ENCODE data around the gene TXNDC2.
"Not testable (repeated sequence)": the region's sequence is repeated elsewhere in the genome, so short reads cannot be mapped to it uniquely, and the experiment has no call there.

TXNDC2 gene

DNA sequence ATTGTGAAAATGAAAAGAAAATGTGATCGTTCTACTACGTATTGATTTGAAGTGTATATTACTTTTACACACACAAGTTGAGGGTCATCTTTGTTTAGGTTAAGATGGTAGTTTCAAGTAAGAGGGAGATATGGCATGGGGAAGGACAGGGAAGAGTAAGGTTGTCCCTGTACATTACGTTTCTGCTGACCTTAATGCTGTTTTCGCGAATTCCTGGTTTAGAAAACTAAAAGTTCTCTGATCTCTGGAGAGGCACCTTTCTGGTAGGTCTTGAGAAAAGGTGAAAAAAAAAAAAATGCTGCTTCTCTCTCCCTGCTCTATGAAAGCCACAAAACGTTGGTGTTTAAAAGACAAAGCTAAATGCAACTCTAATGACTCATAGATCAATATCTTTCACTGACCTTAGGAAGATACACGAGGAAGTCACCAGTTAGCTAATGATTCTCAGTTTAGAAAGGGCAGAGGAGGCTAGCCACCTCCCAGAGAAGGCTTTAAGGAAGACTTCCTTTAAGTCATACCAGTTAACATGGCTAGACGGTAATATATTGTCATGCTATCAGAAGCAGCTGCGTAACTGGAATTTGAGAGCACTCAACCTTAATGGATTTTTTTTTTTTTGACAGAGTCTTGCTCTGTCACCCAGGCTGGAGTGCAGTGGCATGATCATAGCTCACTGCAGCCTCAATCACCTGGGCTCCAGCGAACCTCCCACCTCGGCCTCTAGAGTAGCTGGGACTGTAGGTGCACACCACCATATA is 13.2 kb downstream of the TXNDC2 start:
- Histone ChIP-seq H3K27ac (ENCODE audit: insufficient read depth, low read depth, low read length, poor library complexity, severe bottlenecking) (no peak overlapping the region), H3K9me3 (ENCODE audit: control insufficient read depth, low read length) (no peaks in the 10 kb centered on the region), H3K36me3 (ENCODE audit: control insufficient read depth, insufficient read depth, low read length) (no peaks in the 10 kb centered on the region), H3K4me3 (ENCODE audit: insufficient read depth, low read depth, low read length) (no peak overlapping the region), H3K4me1 (ENCODE audit: control insufficient read depth, insufficient read depth, low read length) (no peaks in the 10 kb centered on the region), H3K27me3 (ENCODE audit: control insufficient read depth, insufficient read depth, low read length, poor library complexity, severe bottlenecking) (no peaks in the 10 kb centered on the region)
- 82 to 85% methylated on average over 11 of the region's 11 CpGs for WGBS, 2 experiments

GRCh38 chr18:9899550-9899930 is 13.8 kb downstream of the TXNDC2 start:
- H3K9me3 ChIP-seq (ENCODE audit: control insufficient read depth, low read length); H3K4me3 ChIP-seq (ENCODE audit: insufficient read depth, low read depth, low read length); H3K4me1 ChIP-seq (ENCODE audit: control insufficient read depth, insufficient read depth, low read length); H3K27ac ChIP-seq (ENCODE audit: insufficient read depth, low read depth, low read length, poor library complexity, severe bottlenecking); H3K27me3 ChIP-seq (ENCODE audit: control insufficient read depth, insufficient read depth, low read length, poor library complexity, severe bottlenecking); H3K36me3 ChIP-seq (ENCODE audit: control insufficient read depth, insufficient read depth, low read length): not testable (repeated sequence)
- whole genome bisulfite sequencing, 2 experiments: 81 to 93% methylated on average over 1 of the region's 1 CpG

DNA sequence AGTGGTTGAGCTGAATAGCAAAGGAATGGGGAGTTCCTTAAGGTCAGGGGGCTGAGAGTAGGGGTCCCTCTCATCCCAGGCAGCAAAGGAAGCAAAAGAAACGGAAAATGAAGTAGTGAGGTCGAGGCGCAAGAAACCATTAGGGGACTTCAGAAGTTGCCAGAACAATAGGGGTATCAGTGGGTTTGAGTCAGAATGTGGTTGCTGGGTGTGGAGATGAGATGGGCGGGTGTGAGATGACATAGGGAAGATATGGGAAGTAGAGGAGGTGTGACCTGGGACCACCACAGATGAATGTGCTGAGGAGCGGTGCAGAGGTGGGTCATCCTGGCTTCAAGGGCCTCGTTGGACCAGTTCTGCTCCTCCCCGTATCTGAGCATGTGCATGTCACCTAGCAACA is 14.9 kb downstream of the TXNDC2 start:
- Histone ChIP-seq H3K36me3 (ENCODE audit: control insufficient read depth, insufficient read depth, low read length) (no peaks in the 10 kb centered on the region), H3K4me3 (ENCODE audit: insufficient read depth, low read depth, low read length) (no peak overlapping the region), H3K9me3 (ENCODE audit: control insufficient read depth, low read length) (no peaks in the 10 kb centered on the region), H3K27ac (ENCODE audit: insufficient read depth, low read depth, low read length, poor library complexity, severe bottlenecking) (no peak overlapping the region), H3K27me3 (ENCODE audit: control insufficient read depth, insufficient read depth, low read length, poor library complexity, severe bottlenecking) (no peaks in the 10 kb centered on the region), H3K4me1 (ENCODE audit: control insufficient read depth, insufficient read depth, low read length) (no peaks in the 10 kb centered on the region)
- WGBS, 2 experiments: 93 to 94% methylated on average over 7 of the region's 7 CpGs

DNA sequence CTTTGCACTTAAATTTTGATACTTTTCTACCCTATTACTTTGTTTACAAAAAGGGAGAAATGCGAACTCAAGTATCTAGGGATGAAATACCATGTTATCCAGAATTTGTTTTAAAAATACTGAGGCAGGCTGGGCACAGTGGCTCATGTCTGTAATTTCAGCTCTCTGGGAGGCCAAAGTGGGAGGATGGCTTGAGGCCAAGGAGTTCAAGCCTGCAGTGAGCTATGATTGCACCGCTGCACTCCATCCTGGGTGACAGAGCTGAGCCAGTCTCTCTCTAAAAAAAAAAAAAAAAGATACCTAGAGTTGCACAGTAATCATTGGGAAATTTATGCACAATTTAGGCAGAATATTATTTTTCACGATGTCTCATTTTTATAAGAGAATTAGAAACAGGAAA is 15.6 kb downstream of the TXNDC2 start:
- Histone ChIP-seq H3K36me3 (ENCODE audit: control insufficient read depth, insufficient read depth, low read length) (no peaks in the 10 kb centered on the region), H3K4me1 (ENCODE audit: control insufficient read depth, insufficient read depth, low read length) (no peaks in the 10 kb centered on the region), H3K9me3 (ENCODE audit: control insufficient read depth, low read length) (no peaks in the 10 kb centered on the region), H3K27me3 (ENCODE audit: control insufficient read depth, insufficient read depth, low read length, poor library complexity, severe bottlenecking) (no peaks in the 10 kb centered on the region), H3K27ac (ENCODE audit: insufficient read depth, low read depth, low read length, poor library complexity, severe bottlenecking) (no peak overlapping the region), H3K4me3 (ENCODE audit: insufficient read depth, low read depth, low read length) (no peak overlapping the region)
- 97% methylated on average over 2 of the region's 3 CpGs for WGBS, 2 experiments

GRCh38 chr18:9902264-9902663 is 16.5 kb downstream of the TXNDC2 start:
- H3K4me3 ChIP-seq (ENCODE audit: insufficient read depth, low read depth, low read length); H3K36me3 ChIP-seq (ENCODE audit: control insufficient read depth, insufficient read depth, low read length); H3K9me3 ChIP-seq (ENCODE audit: control insufficient read depth, low read length); H3K27me3 ChIP-seq (ENCODE audit: control insufficient read depth, insufficient read depth, low read length, poor library complexity, severe bottlenecking); H3K4me1 ChIP-seq (ENCODE audit: control insufficient read depth, insufficient read depth, low read length); H3K27ac ChIP-seq (ENCODE audit: insufficient read depth, low read depth, low read length, poor library complexity, severe bottlenecking): not testable (repeated sequence)
- 92 to 93% methylated on average over 14 of the region's 14 CpGs for WGBS, 2 experiments

DNA sequence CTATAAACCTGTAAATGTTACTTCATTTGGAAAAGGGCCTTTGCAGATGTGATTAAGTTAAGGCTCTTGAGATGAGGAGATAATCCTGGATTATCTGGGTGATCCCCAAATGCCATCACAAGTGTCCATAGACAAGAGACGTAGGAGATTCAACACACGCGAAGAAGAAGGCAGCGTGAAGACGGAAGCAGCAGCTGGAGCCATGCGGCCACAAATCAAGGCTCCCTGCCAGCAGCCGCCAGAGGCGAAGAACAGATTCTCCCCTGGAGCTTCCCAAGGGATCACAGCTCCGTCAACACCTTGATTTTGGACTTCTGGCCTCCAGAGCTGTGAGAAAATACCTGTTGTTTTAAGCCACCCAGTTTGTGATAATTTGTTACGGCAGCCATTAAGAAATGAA is 17.1 kb downstream of the TXNDC2 start:
- Histone ChIP-seq H3K9me3 (ENCODE audit: control insufficient read depth, low read length) (no peaks in the 10 kb centered on the region), H3K36me3 (ENCODE audit: control insufficient read depth, insufficient read depth, low read length) (no peaks in the 10 kb centered on the region), H3K4me1 (ENCODE audit: control insufficient read depth, insufficient read depth, low read length) (no peaks in the 10 kb centered on the region), H3K4me3 (ENCODE audit: insufficient read depth, low read depth, low read length) (no peak overlapping the region), H3K27ac (ENCODE audit: insufficient read depth, low read depth, low read length, poor library complexity, severe bottlenecking) (no peak overlapping the region), H3K27me3 (ENCODE audit: control insufficient read depth, insufficient read depth, low read length, poor library complexity, severe bottlenecking) (no peaks in the 10 kb centered on the region)
- WGBS, 2 experiments: 80 to 87% methylated on average over 10 of the region's 10 CpGs

DNA sequence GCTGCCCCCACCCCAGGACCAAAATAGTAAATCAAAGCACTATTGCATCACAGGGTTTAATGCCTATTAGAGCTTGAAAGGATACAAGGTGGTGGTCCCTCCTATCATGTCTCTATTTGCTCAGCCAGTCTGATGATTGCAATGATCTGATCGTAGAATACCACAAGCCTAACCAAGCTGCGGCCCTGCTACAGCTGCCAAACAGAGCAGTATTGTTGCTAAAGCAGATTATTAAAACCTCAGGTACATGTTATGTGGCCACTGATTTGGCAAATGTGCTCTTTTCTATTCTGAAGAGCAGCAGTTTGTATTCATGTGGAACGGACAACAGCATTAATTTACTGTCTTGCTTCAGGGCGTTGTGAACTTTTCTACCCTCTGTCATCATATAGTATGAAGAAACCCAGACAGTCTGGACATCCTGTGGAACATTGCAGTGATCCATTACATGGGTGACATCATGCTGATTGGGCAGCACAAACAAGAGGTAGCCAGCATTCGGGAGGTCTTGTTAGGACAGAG is 19.7 kb downstream of the TXNDC2 start:
- no peaks in the 10 kb centered on the region for H3K27me3 ChIP-seq (ENCODE audit: control insufficient read depth, insufficient read depth, low read length, poor library complexity, severe bottlenecking)
- no peak overlapping the region for H3K4me3 ChIP-seq (ENCODE audit: insufficient read depth, low read depth, low read length)
- no peaks in the 10 kb centered on the region for H3K9me3 ChIP-seq (ENCODE audit: control insufficient read depth, low read length)
- H3K36me3 ChIP-seq (ENCODE audit: control insufficient read depth, insufficient read depth, low read length): no peaks in the 10 kb centered on the region
- no peaks in the 10 kb centered on the region for H3K4me1 ChIP-seq (ENCODE audit: control insufficient read depth, insufficient read depth, low read length)
- 92% methylated on average over 5 of the region's 5 CpGs for WGBS, 2 experiments
- no peak overlapping the region for H3K27ac ChIP-seq (ENCODE audit: insufficient read depth, low read depth, low read length, poor library complexity, severe bottlenecking)

GRCh38 chr18:9906481-9906880 is 20.7 kb downstream of the TXNDC2 start:
- 90 to 94% methylated on average over 3 of the region's 3 CpGs for WGBS, 2 experiments
- H3K4me1 ChIP-seq (ENCODE audit: control insufficient read depth, insufficient read depth, low read length): no peaks in the 10 kb centered on the region
- H3K36me3 ChIP-seq (ENCODE audit: control insufficient read depth, insufficient read depth, low read length): no peaks in the 10 kb centered on the region
- no peak overlapping the region for H3K4me3 ChIP-seq (ENCODE audit: insufficient read depth, low read depth, low read length)
- H3K27ac ChIP-seq (ENCODE audit: insufficient read depth, low read depth, low read length, poor library complexity, severe bottlenecking): no peak overlapping the region
- no peaks in the 10 kb centered on the region for H3K9me3 ChIP-seq (ENCODE audit: control insufficient read depth, low read length)
- no peaks in the 10 kb centered on the region for H3K27me3 ChIP-seq (ENCODE audit: control insufficient read depth, insufficient read depth, low read length, poor library complexity, severe bottlenecking)

DNA sequence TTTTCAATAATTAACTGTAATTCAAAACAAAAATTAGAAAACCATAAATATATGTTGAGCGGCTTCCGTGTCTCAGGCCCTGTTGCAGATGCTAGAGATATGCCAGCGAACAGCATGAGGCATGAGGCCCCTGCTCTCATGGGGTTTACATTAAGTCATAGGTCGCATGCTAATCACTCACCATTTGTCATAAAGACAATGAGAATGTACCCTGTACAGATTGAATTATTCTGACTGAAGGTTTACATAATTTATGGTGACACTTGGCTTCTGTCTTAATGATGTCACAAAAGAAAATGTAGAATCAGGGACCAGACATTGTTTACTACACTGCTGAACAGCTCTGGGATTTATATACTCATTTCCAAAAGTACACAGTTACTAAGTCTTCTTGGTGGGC is 22.1 kb downstream of the TXNDC2 start:
- 94 to 95% methylated on average over 4 of the region's 4 CpGs for WGBS, 2 experiments
- H3K4me3 ChIP-seq (ENCODE audit: insufficient read depth, low read depth, low read length): no peak overlapping the region
- no peaks in the 10 kb centered on the region for H3K36me3 ChIP-seq (ENCODE audit: control insufficient read depth, insufficient read depth, low read length)
- no peaks in the 10 kb centered on the region for H3K27me3 ChIP-seq (ENCODE audit: control insufficient read depth, insufficient read depth, low read length, poor library complexity, severe bottlenecking)
- peaks cover under 1% of the 10 kb centered on the region for H3K4me1 ChIP-seq (ENCODE audit: control insufficient read depth, insufficient read depth, low read length)
- no peak overlapping the region for H3K27ac ChIP-seq (ENCODE audit: insufficient read depth, low read depth, low read length, poor library complexity, severe bottlenecking)
- no peaks in the 10 kb centered on the region for H3K9me3 ChIP-seq (ENCODE audit: control insufficient read depth, low read length)

DNA sequence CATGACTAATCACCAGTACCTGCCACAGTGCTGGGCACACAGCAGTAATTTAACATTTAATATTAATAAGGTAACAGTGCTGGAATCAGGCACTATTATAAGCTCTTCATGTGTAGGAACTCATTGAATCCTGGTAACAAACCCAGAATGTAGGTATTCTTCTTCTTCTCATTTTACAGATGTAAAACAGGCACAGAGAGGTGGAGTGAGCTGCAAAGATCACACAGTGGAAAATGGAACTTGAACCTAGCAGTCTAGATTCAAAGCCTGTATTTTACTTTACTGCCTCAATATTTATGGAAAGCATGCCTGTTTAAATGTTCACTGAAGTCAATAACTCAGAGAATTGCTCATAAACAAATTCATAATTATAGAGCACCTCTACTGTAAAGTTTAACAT is 24.3 kb downstream of the TXNDC2 start:
- peaks cover 2% of the 10 kb centered on the region for H3K4me1 ChIP-seq (ENCODE audit: control insufficient read depth, insufficient read depth, low read length)
- H3K36me3 ChIP-seq (ENCODE audit: control insufficient read depth, insufficient read depth, low read length): no peaks in the 10 kb centered on the region
- no peak overlapping the region for H3K27ac ChIP-seq (ENCODE audit: insufficient read depth, low read depth, low read length, poor library complexity, severe bottlenecking)
- H3K27me3 ChIP-seq (ENCODE audit: control insufficient read depth, insufficient read depth, low read length, poor library complexity, severe bottlenecking): no peaks in the 10 kb centered on the region
- H3K4me3 ChIP-seq (ENCODE audit: insufficient read depth, low read depth, low read length): no peak overlapping the region
- H3K9me3 ChIP-seq (ENCODE audit: control insufficient read depth, low read length): no peaks in the 10 kb centered on the region

- H3K4me1 ChIP-seq (ENCODE audit: control insufficient read depth, insufficient read depth, low read length): peaks cover 2% of the 10 kb centered on the region
- H3K27ac ChIP-seq (ENCODE audit: insufficient read depth, low read depth, low read length, poor library complexity, severe bottlenecking): no peak overlapping the region
- no peak overlapping the region for H3K4me3 ChIP-seq (ENCODE audit: insufficient read depth, low read depth, low read length)
- H3K36me3 ChIP-seq (ENCODE audit: control insufficient read depth, insufficient read depth, low read length): no peaks in the 10 kb centered on the region
- H3K27me3 ChIP-seq (ENCODE audit: control insufficient read depth, insufficient read depth, low read length, poor library complexity, severe bottlenecking): no peaks in the 10 kb centered on the region
- H3K9me3 ChIP-seq (ENCODE audit: control insufficient read depth, low read length): no peaks in the 10 kb centered on the region
- WGBS, 2 experiments: 93 to 95% methylated on average over 1 of the region's 2 CpGs
These were observed 24.9 kb downstream of the TXNDC2 start for GRCh38 chr18:9910661-9911060.
